Ovary (tissue), 3 donors: Measurements from ENCODE around the gene PLCB1.

ENCODE experiments used
- CTCF ChIP-seq, 3 donors: fragments of 450-650 bp in 2 of 3; fragments of 200-600 bp in 1 of 3; IDR thresholded peaks; one replicate each; pipeline versions ENCODE4 v1.5.1 to v1.8.0; 2016 to 2022; ENCODE audit warnings: antibody characterized with exemption in 3 of 3, mild to moderate bottlenecking in 1 of 3
- POLR2A ChIP-seq: fragments of 450-650 bp; IDR thresholded peaks from one replicate; pipeline ENCODE4 v1.6.1; 2017; ENCODE audit warnings: antibody characterized with exemption, mild to moderate bottlenecking, moderate library complexity
- donor health status: DM: no; HTN: no; CAD: no.

GRCh38 chr20:8867038-8867740, 735.1 kb downstream of the PLCB1 start:
- TF ChIP-seq CTCF (IDR thresholded peaks at IDR 0.05) (no peak), POLR2A (no peak)
